ENCODE results near the gene HSPG2. TPM values are rescaled to one million over a fixed set of nuclear protein-coding genes. Genes with fewer than 3 reads are reported as not detected.

Gene HSPG2
- total RNA-seq, 1 donor from 2014 or later, result 221 TPM

DNA sequence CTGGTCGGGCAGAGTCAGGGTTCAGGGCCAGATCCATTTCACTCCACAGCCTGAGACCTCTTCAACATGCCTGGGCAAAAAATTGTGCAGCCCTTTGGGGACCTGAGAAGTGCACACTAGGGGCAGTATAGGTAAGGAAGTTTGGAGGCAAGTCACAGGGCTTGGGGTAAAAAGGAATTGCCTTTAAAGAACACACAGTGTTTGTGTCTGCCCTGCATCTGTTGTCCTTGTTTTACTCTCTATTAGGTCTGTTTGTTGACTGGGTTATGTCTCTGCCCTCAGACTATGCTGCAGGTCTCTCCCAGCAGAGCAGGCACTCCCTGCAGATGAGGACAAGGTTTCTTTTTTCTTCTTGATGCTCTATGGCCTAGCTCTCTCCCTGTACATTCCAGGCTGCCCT, 103.0 kb downstream of the HSPG2 start:
- peaks cover 59% of the 10 kb centered on the region for H3K36me3 Mint-ChIP-seq
- no peak overlapping the region for H3K4me3 Mint-ChIP-seq
- peaks cover 15% of the 10 kb centered on the region for H3K9me3 Mint-ChIP-seq
- no peak for DNase-seq (ENCODE audit: low spot score in 2 of 2, unreplicated experiment in 2 of 2)
- H3K27me3 Mint-ChIP-seq (ENCODE audit: low read depth), result no peaks in the 10 kb centered on the region
- TF ChIP-seq, protein P1, sequence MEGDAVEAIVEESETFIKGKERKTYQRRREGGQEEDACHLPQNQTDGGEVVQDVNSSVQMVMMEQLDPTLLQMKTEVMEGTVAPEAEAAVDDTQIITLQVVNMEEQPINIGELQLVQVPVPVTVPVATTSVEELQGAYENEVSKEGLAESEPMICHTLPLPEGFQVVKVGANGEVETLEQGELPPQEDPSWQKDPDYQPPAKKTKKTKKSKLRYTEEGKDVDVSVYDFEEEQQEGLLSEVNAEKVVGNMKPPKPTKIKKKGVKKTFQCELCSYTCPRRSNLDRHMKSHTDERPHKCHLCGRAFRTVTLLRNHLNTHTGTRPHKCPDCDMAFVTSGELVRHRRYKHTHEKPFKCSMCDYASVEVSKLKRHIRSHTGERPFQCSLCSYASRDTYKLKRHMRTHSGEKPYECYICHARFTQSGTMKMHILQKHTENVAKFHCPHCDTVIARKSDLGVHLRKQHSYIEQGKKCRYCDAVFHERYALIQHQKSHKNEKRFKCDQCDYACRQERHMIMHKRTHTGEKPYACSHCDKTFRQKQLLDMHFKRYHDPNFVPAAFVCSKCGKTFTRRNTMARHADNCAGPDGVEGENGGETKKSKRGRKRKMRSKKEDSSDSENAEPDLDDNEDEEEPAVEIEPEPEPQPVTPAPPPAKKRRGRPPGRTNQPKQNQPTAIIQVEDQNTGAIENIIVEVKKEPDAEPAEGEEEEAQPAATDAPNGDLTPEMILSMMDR (IDR thresholded peaks at IDR 0.05; ENCODE audit: unreplicated experiment), result no peak
- no peaks in the 10 kb centered on the region for H3K4me1 Mint-ChIP-seq
- no peak overlapping the region for H3K27ac Mint-ChIP-seq

DNA sequence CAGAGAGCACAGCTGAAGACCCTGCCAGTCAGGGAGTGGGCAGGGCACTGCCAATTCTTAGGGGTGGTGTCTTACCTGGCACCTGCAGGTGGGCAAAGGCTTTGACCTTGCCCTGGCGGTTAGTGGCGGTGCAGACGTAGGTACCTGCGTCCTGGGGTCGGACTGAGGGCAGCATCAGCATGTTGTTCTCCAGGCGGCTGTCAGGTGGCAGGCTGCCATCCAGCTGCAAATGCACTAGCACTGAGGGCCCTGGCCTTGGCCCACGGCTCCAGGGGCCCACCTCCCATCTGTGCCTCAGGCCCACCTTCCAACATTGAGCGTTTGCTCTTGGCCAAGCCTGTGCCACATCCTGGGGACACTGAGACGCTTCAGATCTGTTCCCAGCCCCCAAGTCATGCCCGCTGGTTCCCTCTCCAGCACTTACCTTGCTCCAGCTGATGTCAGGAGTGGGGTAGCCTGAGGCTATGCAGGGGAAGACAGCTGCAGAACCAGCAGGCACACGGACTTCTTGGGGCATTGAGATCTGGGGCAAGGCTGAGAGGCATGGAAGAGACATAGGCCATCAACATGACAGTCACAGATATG, 103.6 kb downstream of the HSPG2 start:
- no peak overlapping the region for H3K4me3 Mint-ChIP-seq
- no peaks in the 10 kb centered on the region for H3K4me1 Mint-ChIP-seq
- H3K36me3 Mint-ChIP-seq, result peaks cover 56% of the 10 kb centered on the region
- TF ChIP-seq, protein P1 (IDR thresholded peaks at IDR 0.05; ENCODE audit: unreplicated experiment), result no peak
- H3K27me3 Mint-ChIP-seq (ENCODE audit: low read depth), result no peaks in the 10 kb centered on the region
- H3K9me3 Mint-ChIP-seq, result peaks cover 15% of the 10 kb centered on the region
- no peak overlapping the region for H3K27ac Mint-ChIP-seq
- no peak for DNase-seq (ENCODE audit: low spot score in 2 of 2, unreplicated experiment in 2 of 2)

DNA sequence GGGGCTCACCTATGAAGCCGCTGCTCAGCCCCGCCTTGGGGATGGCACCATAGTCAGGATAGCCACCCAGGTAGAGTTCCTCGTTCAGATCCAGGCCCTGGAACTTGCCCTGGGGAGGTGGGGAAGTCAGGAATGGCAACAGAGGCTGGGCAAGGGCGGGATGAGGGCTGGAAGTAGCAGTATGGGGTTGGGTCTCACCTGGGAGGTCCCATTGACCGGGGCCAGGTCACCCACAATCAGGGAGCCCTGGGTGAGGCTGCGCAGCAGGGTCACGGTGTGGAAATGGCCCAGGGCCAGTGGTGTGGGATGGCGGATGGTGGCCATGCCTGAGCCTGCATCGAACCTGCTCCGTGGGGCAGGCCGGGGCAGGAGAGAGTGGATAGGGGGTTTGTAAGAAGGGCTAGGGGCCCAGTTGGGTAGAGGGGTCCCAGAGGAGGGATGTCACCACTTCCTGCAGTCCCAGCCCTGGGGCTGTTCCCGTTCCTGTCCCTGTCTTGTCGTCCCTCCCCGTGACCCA, 105.6 kb downstream of the HSPG2 start:
- Mint-ChIP-seq H3K4me1 (no peaks in the 10 kb centered on the region), H3K27ac (no peak overlapping the region), H3K9me3 (peaks cover 15% of the 10 kb centered on the region), H3K36me3 (peaks cover 56% of the 10 kb centered on the region), H3K4me3 (no peak overlapping the region), H3K27me3 (ENCODE audit: low read depth) (no peaks in the 10 kb centered on the region)
- TF ChIP-seq, protein P1 (IDR thresholded peaks at IDR 0.05; ENCODE audit: unreplicated experiment), result no peak
- DNase-seq (ENCODE audit: low spot score in 2 of 2, unreplicated experiment in 2 of 2), result no peak

DNA sequence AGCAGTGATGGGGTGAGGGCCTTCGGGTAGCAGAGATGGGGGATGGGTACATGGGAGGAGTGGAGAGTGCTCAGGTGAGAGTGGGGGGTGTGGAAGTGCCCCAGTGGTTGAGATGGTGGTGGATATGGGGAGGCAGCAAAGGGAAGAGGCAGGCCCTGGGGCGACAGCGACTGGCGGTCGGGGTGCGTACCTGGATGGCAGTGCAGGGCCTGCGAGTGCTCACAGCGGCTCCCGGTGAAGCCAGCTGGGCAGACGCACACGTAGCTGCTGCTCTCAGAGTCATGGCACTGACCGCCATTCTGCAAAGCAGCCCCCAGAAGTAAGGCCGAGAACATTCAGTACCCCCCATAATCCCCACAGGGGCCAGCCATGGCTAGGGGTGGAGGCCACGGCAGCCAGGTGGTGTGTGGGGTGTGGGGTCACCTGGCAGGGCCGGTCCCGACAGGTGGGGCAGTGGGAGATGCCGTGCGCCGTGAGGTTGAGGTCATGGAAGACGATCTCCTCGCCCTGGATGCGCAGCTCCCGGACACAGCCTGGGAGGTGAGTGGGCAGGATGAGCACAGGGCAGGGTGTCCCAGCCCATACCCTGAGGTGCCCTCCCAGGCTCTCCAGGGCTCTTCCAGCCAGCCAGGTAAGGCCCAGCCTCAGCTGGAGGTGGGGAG, 106.2 kb downstream of the HSPG2 start:
- Mint-ChIP-seq H3K27ac (no peak overlapping the region), H3K4me3 (no peak overlapping the region), H3K36me3 (peaks cover 60% of the 10 kb centered on the region), H3K9me3 (peaks cover 15% of the 10 kb centered on the region), H3K4me1 (no peaks in the 10 kb centered on the region), H3K27me3 (ENCODE audit: low read depth) (no peaks in the 10 kb centered on the region)
- no peak for DNase-seq (ENCODE audit: low spot score in 2 of 2, unreplicated experiment in 2 of 2)
- TF ChIP-seq, protein P1 (IDR thresholded peaks at IDR 0.05; ENCODE audit: unreplicated experiment), result no peak

DNA sequence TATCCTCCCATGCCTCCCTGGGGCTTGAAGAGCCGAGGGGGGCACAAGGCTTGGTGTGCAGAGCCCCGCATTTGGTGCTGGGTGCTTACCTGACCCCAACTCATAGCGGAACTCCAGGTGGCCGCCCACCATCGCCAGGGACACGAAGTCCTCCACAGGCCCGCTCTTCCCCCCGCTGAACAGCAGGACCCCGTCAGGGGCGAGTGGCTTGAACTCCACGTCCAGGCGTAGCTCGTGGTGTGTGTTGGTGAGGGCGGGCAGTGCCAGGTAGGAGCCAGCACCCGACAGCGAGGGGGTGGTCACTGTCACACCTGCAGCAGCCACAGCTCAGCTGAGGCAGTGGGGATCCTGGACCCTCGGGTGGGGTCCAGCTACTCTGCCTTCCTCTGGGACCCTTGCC, 107.8 kb downstream of the HSPG2 start:
- peaks cover 47% of the 10 kb centered on the region for H3K36me3 Mint-ChIP-seq
- peaks cover 5% of the 10 kb centered on the region for H3K9me3 Mint-ChIP-seq
- no peaks in the 10 kb centered on the region for H3K4me1 Mint-ChIP-seq
- H3K4me3 Mint-ChIP-seq, result no peak overlapping the region
- DNase-seq (ENCODE audit: low spot score in 2 of 2, unreplicated experiment in 2 of 2), result no peak
- H3K27ac Mint-ChIP-seq, result no peak overlapping the region
- TF ChIP-seq, protein P1 (IDR thresholded peaks at IDR 0.05; ENCODE audit: unreplicated experiment), result no peak
- no peaks in the 10 kb centered on the region for H3K27me3 Mint-ChIP-seq (ENCODE audit: low read depth)

Data from mesothelial cell of epicardium (in vitro differentiated cells).